Tibial artery (tissue), 4 donors: ENCODE measurements around the gene GID8.
A peak's percentile ranks its signal among the peaks of the same experiment; 100 is the strongest.

Experiments used
- DNase-seq, 2 donors: peaks; one replicate each; pipeline ENCODE4 v3.0.0-alpha.2; 2019
- H3K27ac ChIP-seq, 2 donors: fragments of 200-600 bp; sonication (generic) in 1 of 2; 1 replicate in 1 of 2; 2 replicates in 1 of 2; pipeline ENCODE4 v1.5.1; 2018 to 2019; ENCODE audit warnings: mild to moderate bottlenecking in 1 of 2
- H3K27me3 ChIP-seq, 2 donors: fragments of 200-600 bp; sonication (generic) in 1 of 2; one replicate each; pipeline versions ENCODE4 v1.5.1 to v1.6.0; 2016 to 2019
- H3K36me3 ChIP-seq, 3 donors: fragments of 200-600 bp; sonication (generic) in 2 of 3; one replicate each; pipeline ENCODE4 v1.5.1; 2016 to 2019; ENCODE audit warnings: mild to moderate bottlenecking in 2 of 3
- H3K4me1 ChIP-seq, 4 donors: fragments of 200-600 bp; sonication (generic) in 2 of 4; 1 replicate in 3 of 4; 2 replicates in 1 of 4; pipeline ENCODE4 v1.5.1; 2016 to 2019
- H3K4me3 ChIP-seq, 2 donors: fragments of 200-600 bp; sonication (generic) in 1 of 2; 1 replicate in 1 of 2; 2 replicates in 1 of 2; pipeline ENCODE4 v1.5.1; 2018 to 2019; ENCODE audit warnings: mild to moderate bottlenecking in 2 of 2
- H3K9me3 ChIP-seq, 3 donors: fragments of 200-600 bp; sonication (generic) in 1 of 3; one replicate each; pipeline ENCODE4 v1.5.1; 2016 to 2019
- intact Hi-C: fragments of 100-400 bp; cut with DNase I; formaldehyde crosslinking; loops from one replicate; pipeline ENCODE4 v1.15.0; 2023; ENCODE audit warnings: low total_unique reads
- TF ChIP-seq, protein P1 (sequence below), 2 experiments: fragments of 200-600 bp in 1 of 2; fragments of 450-650 bp in 1 of 2; IDR thresholded peaks; one replicate each; pipeline ENCODE4 v1.5.1; 2017 to 2019; ENCODE audit warnings: antibody characterized with exemption in 2 of 2, mild to moderate bottlenecking in 1 of 2, moderate library complexity in 1 of 2

The GID8 gene

DNA sequence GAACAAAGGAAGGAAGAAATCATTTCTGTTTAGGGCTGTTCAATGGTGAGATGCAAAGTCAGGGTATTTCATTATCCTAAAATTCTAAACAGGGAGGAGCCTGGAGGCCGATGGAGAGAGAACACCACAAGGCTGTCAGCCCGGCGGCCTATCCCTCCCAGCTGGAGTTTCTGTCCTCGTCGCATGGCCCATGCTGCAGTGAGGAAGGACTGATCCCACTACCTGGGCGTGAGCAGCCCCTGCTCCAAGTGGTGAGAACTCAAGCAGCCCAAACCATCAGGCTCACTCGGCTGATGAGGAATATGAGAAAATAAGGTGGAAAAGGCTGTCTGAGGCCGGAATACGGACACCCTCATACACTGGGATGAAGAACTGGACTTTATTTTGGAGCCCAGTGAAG is 42.4 kb upstream of the GID8 start:
- H3K27me3 ChIP-seq: no peaks in the 10 kb centered on the region
- no peaks in the 10 kb centered on the region for H3K9me3 ChIP-seq
- DNase-seq: no peak
- H3K4me1 ChIP-seq: peaks cover 0 to 34% (median 16%) of the 10 kb centered on the region in 4 donors
- no peak overlapping the region for H3K27ac ChIP-seq
- peaks cover 58 to 64% (median 61%) of the 10 kb centered on the region in 3 donors for H3K36me3 ChIP-seq
- intact Hi-C loops: no loop called here
- TF ChIP-seq, protein P1, sequence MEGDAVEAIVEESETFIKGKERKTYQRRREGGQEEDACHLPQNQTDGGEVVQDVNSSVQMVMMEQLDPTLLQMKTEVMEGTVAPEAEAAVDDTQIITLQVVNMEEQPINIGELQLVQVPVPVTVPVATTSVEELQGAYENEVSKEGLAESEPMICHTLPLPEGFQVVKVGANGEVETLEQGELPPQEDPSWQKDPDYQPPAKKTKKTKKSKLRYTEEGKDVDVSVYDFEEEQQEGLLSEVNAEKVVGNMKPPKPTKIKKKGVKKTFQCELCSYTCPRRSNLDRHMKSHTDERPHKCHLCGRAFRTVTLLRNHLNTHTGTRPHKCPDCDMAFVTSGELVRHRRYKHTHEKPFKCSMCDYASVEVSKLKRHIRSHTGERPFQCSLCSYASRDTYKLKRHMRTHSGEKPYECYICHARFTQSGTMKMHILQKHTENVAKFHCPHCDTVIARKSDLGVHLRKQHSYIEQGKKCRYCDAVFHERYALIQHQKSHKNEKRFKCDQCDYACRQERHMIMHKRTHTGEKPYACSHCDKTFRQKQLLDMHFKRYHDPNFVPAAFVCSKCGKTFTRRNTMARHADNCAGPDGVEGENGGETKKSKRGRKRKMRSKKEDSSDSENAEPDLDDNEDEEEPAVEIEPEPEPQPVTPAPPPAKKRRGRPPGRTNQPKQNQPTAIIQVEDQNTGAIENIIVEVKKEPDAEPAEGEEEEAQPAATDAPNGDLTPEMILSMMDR (IDR thresholded peaks at IDR 0.05): no peak
- H3K4me3 ChIP-seq: no peak overlapping the region

DNA sequence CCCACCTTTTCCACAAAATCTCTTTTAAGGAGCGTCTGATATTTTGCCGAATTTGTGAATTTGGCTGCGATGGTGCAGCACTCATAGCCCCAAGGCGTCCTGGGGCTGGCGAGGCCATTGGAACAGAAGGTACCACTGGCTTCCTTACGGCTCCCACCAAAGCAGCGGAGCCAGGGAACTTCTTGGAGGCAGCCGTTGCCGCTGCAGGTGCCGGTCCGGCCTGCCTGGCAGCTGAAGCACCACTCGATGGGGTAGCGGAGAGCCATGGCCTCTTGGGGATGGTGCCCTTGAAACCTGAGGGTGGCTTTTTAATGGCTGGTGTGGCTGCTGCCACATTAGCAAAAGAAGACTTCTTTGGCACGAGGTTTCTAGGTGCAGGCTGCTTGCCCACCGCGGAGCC is 41.4 kb upstream of the GID8 start:
- peaks cover 48 to 64% (median 60%) of the 10 kb centered on the region in 3 donors for H3K36me3 ChIP-seq

DNA sequence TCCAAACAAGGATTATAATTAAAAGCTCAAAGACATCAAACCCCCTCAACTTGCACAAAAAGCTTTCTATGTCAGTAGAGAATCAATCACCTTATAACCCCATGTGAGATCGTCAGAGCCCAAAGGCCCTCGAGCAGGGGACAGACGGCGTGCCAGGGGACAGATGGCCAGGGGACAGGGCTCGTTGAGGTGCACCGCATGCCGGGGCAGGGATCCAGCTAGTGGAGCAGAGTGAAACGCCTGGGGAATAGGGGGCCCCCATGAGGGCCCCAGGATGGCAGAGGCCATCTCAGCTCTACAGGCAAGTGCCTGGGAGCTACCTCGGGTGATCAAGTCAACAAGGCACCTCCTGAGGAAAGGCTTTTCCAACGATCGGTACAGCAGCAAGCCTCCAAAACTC is 40.3 kb upstream of the GID8 start:
- no peak for DNase-seq
- TF ChIP-seq, protein P1 (IDR thresholded peaks at IDR 0.05): no peak
- Histone ChIP-seq H3K27me3 (no peaks in the 10 kb centered on the region), H3K9me3 (no peaks in the 10 kb centered on the region), H3K4me3 (no peak overlapping the region), H3K27ac (no peak overlapping the region), H3K4me1 (peaks cover 0 to 37% (median 18%) of the 10 kb centered on the region in 4 donors), H3K36me3 (peaks cover 38 to 64% (median 60%) of the 10 kb centered on the region in 3 donors)
- intact Hi-C loops: no loop called here

More for the DNA sequence above, 41.4 kb upstream of the GID8 start:
- intact Hi-C loops: no loop called here
- no peak for DNase-seq
- TF ChIP-seq, protein P1 (IDR thresholded peaks at IDR 0.05): no peak
- Histone ChIP-seq H3K4me1 (peaks cover 0 to 37% (median 18%) of the 10 kb centered on the region in 4 donors), H3K9me3 (no peaks in the 10 kb centered on the region), H3K27ac (no peak overlapping the region), H3K27me3 (no peaks in the 10 kb centered on the region), H3K4me3 (no peak overlapping the region)

DNA sequence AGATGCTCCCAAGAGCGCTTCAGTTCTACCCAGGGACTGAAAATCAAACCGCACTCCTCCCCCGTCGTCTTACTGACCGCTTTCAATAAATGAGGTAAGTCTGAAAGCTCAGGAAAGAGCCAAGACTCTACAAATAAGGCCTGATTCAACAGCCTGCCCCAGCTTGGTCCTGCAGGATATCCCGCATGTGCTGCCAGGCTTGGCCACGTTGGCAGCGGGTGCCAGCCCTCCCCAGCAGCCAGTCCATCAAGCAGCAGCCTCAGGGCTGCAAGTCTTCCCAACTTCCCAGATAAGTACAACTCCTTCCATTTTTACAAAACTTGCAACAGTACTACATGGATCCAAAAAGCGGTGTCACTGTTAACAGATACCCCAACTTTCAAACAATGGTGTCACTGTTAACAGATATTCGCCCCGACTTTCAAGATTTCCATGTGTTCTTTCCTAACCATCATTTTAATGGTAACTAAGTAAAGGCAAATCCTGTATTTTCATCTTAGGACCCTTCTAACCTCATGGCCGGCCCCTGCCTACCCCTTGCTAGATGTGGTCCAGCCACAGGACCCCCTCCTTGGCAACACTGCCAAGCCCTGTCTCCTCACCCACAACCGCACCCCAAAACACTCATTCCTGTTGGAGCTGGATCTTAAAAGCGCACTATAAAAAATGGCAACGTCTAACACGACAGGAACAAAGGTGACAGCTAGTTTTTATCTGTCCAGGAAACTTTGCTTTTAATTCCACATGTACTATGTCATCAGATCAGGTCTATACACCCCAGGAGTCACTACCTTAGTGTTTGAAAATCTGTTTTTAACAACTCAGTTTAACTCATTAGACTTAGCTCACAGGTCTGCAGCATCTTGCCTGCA is 39.6 kb upstream of the GID8 start:
- no peak for DNase-seq
- Histone ChIP-seq H3K9me3 (no peaks in the 10 kb centered on the region), H3K27ac (no peak overlapping the region), H3K4me3 (no peak overlapping the region), H3K36me3 (peaks cover 38 to 64% (median 60%) of the 10 kb centered on the region in 3 donors), H3K4me1 (peaks cover 0 to 37% (median 18%) of the 10 kb centered on the region in 4 donors), H3K27me3 (no peaks in the 10 kb centered on the region)
- TF ChIP-seq, protein P1 (IDR thresholded peaks at IDR 0.05): no peak
- intact Hi-C loops: no loop called here

DNA sequence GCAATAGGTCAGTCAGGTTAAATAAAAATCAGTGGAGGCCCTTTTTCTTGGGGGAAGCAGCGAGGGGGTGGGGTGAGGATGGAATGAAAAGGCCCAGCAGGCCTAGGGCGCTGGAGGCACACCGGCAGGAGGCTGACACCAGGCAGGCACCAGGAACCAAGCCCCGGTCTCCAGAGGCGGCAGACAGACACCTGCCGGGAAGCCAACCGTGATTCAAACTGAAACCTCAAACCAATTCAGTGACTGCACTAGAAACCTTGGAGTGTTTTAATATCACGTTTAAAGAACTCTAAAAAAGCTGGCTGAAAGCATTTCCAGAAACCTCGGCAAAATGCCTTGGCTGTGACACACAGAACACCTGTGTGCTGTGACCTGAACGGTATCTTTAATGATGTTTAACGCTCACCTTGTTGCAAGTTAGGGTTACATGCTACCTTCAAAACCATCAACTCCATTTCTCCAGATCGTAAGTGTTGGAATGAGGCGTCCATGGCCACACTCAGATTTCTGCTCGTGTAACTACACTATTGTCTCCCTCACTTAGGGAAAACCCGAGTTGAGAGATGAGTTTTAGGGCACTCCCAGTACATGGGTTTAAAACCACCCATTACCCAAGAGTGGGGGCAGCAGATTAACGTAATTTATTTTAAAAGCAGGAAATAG is 38.8 kb upstream of the GID8 start:
- Histone ChIP-seq H3K9me3 (no peaks in the 10 kb centered on the region), H3K4me3 (no peak overlapping the region), H3K27ac (no peak overlapping the region), H3K4me1 (peaks cover 0 to 37% (median 18%) of the 10 kb centered on the region in 4 donors), H3K27me3 (no peaks in the 10 kb centered on the region), H3K36me3 (peaks cover 38 to 64% (median 60%) of the 10 kb centered on the region in 3 donors)
- peak in 1 of 2 donors; percentile 58 for DNase-seq
- intact Hi-C loops: no loop called here
- TF ChIP-seq, protein P1 (IDR thresholded peaks at IDR 0.05): no peak
